A673 (cell line): ENCODE results near the gene TMC4.

Experiments
- EZH2 ChIP-seq: fragments of 200-600 bp; sonication (generic); IDR thresholded peaks from 2 replicates; pipeline ENCODE4 v1.6.1; 2017; ENCODE audit warnings: borderline replicate concordance, low read depth, mild to moderate bottlenecking, mixed read lengths, antibody characterized with exemption, low read length; ENCODE audit not compliant: poor library complexity, severe bottlenecking
- TF ChIP-seq, protein P1 (sequence below): fragments of 300-800, 200-600 bp; sonication (generic); conservative IDR thresholded peaks from 2 replicates; pipeline ENCODE4 v1.5.1; 2017; ENCODE audit warnings: low read depth, mild to moderate bottlenecking, antibody characterized with exemption, low read length, moderate library complexity, mixed read lengths

DNA sequence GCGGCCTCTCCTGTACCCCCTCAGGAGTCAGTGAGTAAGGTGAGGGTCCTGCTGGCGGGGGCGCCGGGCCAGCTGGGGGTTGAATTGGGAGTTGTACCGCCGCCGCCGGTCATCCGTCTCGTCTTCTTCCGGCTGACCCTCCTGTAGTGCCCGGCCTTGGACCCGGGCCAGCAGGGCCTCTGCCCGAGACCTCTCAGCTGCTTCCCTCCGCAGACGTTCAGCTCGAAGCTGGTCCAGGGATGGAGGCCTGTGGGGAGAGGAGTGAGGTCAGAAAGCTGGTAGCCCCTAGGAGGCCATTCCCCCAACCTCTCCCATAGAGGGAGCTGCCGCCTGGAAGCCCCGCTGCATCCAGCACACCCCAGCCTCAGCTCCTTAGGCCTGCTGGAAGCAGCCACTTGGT, 17.3 kb downstream of the TMC4 start:
- TF ChIP-seq, protein P1, sequence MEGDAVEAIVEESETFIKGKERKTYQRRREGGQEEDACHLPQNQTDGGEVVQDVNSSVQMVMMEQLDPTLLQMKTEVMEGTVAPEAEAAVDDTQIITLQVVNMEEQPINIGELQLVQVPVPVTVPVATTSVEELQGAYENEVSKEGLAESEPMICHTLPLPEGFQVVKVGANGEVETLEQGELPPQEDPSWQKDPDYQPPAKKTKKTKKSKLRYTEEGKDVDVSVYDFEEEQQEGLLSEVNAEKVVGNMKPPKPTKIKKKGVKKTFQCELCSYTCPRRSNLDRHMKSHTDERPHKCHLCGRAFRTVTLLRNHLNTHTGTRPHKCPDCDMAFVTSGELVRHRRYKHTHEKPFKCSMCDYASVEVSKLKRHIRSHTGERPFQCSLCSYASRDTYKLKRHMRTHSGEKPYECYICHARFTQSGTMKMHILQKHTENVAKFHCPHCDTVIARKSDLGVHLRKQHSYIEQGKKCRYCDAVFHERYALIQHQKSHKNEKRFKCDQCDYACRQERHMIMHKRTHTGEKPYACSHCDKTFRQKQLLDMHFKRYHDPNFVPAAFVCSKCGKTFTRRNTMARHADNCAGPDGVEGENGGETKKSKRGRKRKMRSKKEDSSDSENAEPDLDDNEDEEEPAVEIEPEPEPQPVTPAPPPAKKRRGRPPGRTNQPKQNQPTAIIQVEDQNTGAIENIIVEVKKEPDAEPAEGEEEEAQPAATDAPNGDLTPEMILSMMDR = no peak
- TF ChIP-seq EZH2 = no peak
